ENCODE results near the gene PRKCH.

The PRKCH gene

DNA sequence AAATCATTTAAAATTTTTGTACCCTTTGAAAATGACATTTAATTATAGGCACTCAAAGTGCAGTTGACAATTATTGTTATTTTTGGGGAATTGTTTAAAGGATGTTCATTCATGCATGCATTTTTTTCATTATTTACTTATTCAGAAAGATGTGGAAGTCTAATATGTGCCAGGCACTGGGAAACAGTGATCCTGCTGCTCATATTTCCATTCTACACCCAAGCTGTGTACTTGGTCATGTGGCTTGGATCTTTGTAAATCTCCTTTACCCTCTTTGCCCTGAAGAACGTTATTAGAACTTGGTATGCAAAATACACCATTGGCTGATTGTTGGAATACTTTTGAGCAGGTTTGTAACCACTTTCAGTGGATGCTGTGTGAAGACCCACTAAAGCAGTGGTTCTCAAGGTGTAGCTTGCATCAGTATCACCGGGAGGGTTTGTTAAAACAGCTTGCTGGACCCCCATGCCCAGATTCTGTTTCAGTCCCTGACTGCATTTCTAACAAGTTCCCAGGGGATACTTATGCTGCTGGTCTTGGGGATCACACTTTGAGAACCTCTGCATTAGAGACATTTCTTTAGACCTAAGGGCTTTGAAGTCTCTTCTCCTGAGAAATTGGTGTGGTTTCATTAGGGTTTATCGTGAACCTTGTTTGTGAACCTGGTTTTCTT, 47.5 kb downstream of the PRKCH start:
- FAIRE-seq, result no peak

DNA sequence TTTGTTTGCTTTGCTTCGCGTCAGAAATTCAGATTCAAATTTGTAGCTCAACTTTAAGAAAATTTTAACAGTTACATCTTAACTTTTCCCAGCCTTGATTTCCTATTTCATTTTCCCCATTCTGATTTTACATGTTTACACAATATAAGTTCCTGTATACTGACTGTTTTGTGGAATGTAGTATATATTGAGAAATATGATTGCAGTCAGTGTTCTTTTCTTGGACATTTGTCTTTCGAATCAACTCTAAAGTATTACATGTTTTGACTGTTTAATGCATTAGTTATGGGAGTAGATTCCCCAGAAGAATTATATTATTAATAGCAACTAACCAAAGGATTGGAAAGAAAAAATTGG, 48.1 kb downstream of the PRKCH start:
- FAIRE-seq, result no peak

DNA sequence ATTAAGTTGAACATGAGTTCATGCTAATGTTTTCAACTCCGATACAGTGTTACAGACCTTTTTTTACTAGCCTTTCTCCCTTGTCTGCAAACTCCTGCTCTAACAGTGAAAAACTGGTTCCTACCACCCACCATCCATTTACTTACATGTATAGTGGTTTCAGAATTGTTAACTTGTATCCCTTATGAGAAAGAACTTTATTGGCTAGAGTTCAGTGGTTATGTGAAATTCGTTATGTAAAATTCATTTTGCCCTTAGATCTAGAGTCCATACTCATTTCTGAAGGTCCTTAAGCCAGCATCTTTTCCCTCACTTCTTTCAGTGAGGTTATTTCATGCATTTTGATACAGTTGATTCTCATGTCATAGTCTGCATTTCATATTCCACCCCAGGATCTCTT, 51.0 kb downstream of the PRKCH start:
- FAIRE-seq, result no peak

DNA sequence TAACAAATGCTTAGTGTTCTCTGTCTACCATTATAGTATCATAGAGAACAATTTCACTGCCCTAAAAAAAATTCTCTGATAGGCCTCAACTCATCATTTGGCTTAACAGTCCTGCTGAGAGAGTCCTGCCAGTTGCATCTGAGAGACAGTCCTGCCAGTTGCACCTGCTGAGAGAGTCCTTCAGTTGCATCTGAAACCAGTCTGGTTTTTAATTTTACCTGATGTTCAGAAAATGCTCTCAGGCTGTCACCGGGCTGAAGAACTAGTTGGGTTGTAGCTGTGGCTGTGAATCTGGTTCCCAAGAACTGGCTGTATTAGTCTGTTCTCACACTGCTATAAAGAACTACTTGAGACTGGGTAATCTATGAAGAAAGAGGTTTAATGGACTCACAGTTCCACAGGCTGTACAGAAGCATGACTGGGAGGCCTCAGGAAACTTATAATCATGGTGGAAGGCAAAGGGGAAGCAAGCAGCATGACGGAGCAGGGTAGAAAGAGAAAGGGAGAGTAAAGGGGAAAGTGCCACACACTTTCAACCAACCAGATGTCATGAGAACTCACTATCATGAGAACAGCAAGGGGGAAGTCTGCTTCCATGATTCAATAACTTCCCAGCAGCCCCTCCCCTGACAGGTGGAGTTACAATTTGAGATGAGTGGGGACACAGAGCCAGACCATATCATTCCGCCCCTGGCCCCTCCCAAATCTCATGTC, 51.6 kb downstream of the PRKCH start:
- no peak for FAIRE-seq

DNA sequence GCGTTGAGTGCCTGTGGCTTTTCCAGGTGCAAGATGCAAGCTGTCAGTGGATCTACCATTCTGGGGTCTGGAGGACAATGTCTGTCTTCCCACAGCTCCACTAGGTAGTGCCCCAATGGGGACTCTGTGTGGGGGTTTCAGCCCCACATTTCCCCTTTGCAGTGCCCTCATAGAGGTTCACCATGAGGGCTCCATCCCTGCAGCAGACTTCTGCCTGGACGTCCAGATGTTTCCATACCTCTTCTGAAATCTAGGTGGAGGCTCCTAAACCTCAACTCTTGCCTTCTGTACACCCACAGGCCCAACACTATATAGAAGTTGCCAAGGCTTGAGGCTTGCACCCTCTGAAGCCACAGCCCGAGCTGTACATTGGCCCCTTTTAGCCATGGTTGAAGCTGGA, 52.9 kb downstream of the PRKCH start:
- no peak for FAIRE-seq

DNA sequence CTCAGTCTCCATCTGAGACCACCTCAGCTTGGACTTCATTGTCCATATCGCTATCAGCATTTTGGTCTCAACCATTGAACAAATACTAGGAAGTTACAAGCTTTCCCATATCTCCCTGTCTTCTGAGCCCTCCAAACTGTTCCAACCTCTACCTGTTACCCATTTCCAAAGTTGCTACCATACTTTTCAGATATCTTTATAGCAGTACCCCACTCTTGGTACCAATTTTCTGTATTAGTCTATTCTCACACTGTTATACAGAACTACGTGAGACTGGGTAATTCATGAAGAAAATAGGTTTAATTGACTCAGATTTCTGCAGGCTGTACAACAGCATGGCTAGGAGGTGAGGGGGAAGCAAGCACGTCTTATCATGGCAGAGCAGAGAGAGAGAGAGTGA, 53.8 kb downstream of the PRKCH start:
- FAIRE-seq, result no peak

DNA sequence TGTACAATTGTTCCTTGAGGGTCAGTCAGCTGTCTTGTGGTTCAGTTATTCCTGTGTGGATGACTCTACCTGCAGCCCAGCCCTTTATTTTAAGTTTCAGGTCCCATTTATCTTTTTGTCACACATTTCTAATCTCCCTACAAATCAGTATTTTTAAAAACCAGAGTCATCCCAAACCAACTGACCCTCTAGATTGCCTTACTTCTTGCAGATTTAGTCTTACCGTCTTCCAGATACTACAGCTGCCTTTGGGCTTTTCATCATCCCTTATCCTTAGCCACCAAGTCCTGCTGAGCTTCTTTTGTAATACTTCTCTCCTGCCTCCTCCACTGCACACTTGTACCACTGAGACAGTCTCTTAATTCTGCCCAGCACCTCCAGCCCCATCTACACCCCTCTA, 54.9 kb downstream of the PRKCH start:
- FAIRE-seq, result no peak

DNA sequence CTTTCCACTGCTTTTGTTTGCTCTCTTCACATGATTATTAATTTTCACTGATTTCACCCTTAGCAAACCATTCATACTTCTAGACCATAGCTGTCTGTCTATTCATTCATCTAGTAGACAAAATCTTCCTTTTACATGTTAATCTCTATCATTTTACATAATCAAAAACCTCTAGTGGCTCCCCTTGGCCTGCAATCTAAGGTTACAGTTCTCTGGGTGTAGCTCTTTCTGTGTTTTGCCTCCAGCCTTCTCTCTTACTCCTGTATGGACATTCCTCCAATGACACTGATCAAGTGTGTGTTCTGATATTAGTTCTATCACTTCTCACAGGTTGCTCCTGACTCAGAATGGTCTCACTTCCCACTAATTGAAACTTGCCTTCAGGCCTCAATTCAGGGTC, 56.4 kb downstream of the PRKCH start:
- no peak for FAIRE-seq

DNA sequence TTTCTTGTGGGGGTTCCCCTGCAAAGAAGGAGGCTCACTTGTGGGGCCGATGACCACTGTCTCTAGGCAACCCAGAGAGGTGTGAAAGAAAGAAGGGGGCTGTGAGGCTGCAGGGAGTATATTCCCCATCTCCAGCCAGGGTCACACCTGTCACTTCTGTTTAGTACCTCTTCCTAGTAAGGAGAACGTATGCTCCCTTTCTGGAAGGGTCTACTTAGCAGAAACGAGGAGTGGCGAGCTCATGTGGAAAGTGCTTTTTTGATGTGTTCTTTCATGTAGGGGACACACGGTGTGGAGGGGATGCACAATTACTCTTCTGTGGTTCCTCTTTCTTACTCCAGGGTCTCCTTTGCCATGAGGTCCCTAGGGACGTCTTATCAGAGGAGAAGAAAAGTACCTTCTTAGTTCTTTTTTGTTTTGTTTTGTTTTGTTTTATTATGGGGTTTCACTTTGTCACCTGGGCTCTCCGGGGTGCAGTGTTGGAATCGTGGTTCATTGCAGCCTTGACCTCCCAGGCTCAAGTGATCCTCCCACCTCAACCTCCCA, 58.3 kb downstream of the PRKCH start:
- FAIRE-seq, result no peak

DNA sequence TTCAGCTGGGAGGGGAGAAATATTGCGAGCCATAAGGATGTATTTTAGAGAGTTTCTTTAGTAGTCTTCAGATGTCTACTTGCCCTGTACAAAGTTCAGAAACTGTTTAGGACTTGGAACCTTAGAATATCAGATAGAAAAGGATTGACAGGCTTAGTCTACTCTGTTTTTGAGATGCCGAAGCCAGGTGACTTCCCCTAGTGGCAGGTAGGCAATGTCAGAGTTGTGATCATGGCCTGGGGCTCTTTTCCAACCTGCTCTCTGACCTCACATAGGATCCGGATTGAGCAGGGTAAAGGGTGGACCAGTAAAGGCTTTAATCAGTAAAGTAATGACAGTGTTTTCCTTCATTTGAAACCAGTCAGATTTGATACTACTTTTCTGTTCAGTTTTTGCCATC, 59.6 kb downstream of the PRKCH start:
- no peak for FAIRE-seq

DNA sequence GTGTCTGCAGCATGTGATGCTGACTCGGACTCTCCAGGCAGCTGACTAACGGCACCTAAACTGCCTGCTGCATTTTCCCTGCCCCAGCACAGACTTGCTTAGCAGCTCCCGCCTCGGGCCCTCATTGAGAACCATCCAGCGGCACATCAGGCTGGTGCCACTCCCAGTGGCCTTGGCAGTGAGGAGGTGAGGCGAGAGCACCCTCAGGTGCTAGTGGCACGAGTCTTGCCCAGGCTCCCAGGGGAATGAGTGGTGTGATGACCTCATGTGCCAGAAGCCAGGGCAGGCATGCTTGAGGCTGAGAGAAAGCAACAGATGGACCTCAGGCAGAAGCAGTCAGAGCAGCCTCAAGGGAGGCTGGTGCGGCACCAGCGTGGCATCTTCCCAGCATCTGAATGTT, 60.2 kb downstream of the PRKCH start:
- FAIRE-seq, result no peak

DNA sequence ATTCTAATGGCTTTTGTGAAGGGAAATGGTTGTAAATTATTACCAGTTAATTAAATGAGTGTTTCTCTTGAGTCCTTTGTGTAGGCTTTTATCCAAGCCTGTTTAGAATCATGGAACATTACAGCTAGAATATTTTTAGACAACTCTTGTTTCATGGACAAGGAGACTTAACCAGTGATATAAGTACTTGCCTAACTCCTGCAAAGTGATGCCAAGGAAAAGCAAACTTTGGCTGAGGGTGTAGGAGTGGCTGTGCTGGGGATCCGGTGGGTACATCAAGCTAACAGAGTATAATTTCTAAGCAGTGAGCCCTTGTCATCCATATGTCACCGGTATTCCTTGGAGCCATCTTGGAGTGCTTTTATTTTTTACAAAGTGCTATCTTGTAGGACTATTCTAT, 61.5 kb downstream of the PRKCH start:
- no peak for FAIRE-seq

DNA sequence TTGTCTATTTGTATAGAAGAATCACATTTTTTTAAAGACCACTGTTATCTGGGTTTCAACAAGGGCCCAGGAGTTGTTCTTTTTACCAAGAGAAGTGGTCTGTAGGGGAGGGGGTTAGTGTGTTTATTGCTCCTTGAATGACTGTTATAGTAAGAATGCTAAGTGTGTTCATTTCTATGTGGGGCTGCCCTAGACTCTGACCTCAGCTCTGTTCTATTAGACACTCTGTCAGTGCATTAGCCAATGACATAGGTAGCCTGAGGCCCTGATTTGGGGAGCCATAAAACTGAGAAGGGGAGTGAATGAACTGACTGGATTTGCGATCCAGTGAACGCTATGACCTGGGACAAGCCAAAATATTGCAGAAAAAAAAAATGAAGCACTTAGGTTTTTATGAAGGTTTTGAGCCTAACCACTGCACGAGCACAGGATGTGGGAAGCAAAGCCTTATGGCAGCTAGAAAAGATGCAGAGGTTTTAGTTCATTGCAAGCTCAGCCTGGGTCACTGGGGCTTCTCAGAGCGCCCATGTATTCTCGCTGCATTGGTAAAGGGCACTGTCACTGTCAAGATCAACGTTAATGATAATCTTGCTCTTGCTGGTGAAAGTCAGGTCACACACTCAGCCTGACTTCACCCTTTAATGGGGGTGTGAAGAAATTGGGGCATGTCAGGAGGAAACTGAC, 63.8 kb downstream of the PRKCH start:
- no peak for FAIRE-seq

DNA sequence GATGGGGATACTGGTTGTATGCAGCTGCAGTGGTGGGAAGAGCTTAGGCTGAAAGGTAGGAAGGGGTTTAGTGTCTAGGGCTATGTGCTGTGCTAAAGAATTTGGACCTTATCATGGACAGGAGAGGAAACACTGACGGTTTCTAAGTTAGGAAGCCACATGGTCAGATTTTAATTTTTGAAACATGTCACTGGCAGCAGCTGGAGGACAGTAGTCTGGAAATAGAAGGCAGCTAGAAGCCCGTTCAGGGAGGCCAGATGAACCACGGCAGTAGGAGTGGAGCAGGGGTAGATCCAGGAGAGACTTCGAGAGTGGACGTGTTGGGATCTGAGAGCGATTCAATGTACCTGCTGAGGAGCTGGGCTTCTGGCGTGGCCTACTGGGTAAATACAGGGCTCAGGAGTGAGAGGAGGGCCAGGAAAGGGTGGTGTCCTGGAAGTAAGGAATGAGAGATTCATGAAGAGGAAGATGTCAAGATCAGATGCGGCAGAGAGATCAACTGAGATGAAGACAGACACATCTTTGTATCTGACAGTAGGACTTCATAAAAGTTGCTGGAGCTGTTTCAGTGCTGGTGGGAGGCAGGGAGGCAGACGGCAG, 64.9 kb downstream of the PRKCH start:
- no peak for FAIRE-seq

DNA sequence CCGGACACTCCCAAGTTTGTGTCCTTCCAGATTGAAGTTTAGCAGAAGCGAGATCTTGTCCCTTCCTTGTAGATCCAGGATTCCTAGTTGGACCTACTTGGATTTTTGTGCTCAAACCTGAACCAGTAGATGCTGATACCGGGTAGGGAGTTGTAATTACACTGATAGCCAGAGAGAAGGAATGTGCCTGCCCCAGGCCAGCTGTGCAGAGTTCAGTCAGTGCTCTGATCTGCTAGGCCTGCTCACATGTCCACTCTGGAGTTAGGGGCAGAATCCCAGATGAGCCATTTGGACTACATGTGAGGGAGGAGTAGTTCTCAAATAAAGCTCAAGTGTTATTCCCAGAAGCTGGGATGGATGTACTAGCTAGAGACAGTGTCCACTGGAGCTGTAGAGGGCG, 65.7 kb downstream of the PRKCH start:
- no peak for FAIRE-seq

DNA sequence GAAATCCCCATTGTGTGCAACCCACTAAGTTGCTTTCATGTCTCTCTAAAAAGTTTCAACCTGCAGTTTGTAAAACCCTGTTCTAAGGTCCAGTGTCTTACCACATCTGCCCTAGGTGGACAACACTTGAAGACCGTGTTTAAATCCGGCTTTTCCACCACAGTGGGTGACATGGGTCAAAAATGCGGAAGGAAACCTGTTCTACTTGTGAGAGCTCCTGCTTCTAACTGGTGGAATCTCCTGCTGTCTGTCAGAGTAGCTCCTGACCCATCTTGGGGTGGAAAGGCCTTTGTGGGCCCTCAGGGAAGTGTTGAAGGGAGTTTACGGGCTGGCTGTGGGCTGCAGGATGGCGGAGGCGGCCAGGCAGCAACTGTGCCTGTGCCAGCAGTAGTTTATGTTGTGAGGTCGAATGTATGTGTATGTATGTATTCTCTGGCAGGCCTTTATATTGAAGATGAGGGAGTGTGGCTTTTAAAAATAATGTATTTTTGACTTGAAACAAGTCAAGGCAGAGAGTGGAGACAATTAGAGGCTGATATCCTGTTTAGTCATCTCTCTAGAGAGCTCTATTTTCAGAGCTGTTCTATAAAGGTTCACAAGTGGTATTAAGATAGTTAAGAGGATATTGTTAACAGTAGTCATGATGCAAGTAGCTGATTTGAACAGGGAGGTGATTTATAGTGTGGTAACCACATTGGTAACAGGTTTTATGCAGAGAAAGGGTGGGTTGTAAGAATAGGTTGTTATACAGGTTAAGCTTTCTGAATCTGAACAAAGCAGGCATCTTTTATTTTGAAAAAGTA, 67.0 kb downstream of the PRKCH start:
- no peak for FAIRE-seq

DNA sequence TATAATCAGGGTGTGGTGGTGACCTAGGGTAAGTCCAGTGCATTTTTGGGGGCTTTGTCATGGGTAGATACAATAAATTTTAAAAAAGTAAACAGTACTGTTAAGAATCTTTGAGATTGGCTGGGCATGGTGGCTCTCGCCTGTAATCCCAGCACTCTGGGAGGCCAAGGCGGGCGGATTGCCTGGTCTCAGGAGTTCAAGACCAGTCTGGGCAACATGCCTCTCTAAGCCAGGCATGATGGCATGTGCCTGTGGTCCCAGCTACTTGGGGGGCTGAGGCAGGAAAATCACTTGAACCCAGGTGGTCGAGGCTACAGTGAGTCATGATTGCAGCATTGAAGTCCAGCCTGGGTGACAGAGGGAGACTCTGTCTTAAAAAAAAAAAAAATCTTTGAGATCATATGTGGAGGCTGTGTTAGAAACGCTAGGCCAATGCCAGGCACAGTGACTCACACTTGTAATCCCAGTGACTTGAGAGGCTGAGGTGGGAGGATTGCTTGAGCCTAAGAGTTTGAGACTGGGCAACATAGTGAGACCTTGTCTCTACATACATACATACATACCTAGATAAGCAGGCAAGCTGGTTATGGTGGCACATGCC, 67.7 kb downstream of the PRKCH start:
- FAIRE-seq, result no peak

DNA sequence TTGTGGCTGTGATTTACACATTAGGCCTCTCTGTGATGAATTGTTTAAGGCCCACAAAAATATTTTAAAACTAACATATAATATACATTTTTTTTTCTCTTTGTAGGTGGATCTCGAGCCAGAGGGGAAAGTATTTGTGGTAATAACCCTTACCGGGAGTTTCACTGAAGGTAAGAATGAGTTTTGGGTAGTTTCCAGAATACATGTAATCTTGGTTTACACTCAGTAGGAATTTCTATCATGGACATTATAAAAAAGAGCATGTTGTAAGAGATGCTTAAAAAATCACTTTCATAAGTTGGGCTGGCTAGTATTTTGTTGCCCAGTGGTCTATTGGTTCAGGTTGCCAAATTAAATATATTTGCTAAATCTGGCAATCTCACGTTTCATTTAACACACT, 69.7 kb downstream of the PRKCH start:
- no peak for FAIRE-seq

DNA sequence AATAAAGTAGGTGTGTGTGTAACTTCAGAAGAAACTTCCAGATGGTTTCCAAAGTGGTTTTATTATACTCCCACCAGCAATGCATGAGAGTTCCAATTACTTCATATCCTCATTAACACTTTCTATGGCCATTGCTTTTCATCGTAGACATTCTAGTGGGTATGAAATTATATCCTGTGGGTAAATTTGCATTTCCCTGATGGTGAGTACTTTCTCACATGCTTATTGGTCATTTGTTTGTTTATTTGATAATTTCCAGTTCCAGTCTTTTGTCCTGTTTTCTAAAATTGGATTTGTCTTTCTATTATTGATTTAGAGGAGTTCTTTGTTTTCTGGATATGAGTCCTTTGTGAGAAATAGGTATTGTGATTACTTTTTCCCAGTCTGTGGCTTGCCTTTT, 70.9 kb downstream of the PRKCH start:
- FAIRE-seq, result no peak

DNA sequence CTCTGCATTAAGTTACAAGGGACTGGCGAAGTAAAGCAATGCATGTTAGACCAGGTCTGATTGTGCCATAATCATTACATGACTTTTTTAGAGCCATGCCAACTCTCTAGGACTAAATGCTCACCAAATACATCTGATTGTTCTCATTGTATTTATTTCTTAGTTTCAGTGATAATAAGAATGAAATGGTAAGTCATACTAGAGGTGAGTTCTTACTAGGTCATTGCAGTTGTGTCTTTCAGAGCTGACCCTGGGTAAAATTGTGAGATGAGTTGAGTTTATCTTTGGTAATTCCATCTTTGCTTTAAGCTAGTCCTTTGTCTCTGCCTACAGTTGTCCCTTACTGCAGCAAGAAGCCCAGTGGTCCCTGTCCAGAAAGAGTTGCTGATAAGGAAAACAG, 73.2 kb downstream of the PRKCH start:
- no peak for FAIRE-seq

DNA sequence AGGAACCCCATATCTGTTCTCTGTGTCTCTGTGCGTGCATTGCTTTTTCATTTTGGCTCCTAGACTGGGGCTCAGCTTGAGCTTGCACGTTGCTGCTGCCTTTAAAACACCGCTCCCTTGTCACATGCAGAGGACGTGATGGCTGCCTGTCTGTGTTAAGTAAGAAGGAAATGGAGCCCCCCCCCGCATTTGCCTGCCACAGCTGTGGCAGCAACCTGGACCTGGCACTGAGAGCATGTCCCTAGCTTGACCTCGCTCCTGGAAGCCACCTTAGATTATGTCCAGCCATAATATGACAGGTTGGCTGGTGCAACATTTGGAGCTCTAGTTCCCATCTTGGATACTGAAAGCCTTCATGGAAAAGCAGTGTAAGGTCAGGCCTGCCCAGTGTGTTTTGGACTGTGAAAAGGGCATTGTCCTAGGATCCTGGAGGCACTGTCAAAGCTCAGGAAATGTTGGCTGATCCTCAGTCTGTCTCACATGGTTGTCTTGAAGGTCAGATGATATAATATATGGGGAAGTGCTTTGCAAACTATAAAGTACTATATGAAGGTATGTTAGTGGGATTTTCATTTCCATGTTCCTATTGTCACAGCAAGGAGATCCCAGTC, 73.8 kb downstream of the PRKCH start:
- FAIRE-seq, result no peak

DNA sequence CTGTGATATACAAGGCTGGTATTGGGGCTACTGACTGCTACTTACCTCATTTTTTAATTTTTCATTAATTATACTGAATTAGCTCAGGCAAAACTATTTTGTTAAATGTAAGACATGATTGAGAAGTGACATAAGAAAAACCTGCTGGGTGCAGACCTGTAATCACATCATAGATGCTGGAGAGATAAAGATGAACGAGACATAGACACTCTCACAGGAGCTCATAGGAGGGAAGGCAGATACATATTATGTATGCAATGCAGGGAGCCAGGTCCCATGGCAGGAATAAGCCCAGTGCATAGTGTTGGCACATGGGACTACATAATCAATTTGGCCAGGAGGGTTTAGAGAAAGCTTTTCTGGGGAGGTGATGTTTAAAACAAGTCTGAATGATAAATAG, 74.9 kb downstream of the PRKCH start:
- FAIRE-seq, result no peak
